Measurements from ENCODE around the gene SMPD1. TPM values are rescaled to one million over a fixed set of nuclear protein-coding genes. Genes with fewer than 3 reads are reported as not detected.

The SMPD1 gene
- total RNA-seq, 1 experiment from 2014 or later = 4.5 TPM

DNA sequence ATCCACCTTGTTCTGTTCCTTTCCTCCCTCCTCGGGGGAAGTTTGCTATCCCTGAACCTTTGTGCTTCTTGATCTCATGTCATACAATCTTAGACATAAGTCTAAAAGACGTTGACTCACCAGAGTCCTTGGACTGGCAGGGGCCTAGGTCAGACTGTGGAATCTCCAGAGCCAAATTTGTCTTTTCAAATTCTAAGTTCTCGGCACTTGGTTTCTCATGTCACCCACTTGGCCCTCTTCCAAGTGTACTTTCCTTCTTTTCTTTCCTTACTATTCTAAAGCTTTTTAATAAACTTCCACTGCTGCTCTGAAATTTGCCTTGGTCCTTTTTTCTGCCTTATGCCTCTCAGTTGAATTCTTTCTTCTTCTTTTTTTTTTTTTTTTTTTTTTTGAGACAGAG is 30.1 kb upstream of the SMPD1 start:
- Histone ChIP-seq H3K79me1 (ENCODE audit: insufficient read depth, low read depth, low read length, poor library complexity, severe bottlenecking) (no peaks in the 10 kb centered on the region), H3K27me3 (ENCODE audit: insufficient read depth, low read length) (no peaks in the 10 kb centered on the region), H2AFZ (ENCODE audit: low read length) (no peak overlapping the region), H3K56ac (ENCODE audit: insufficient read length, low read depth, low read length) (no peak overlapping the region), H4K20me1 (ENCODE audit: control insufficient read depth, insufficient read depth, insufficient read length) (no peaks in the 10 kb centered on the region), H3K4me2 (ENCODE audit: insufficient read depth, insufficient read length, low read length) (no peak overlapping the region), H4K5ac (ENCODE audit: insufficient read length, low read depth, low read length) (no peak overlapping the region), H3K9me3 (ENCODE audit: control insufficient read depth, low read depth, low read length) (no peaks in the 10 kb centered on the region), H3K14ac (ENCODE audit: insufficient read depth, low read length) (no peak overlapping the region), H2BK20ac (ENCODE audit: low read depth, low read length, poor library complexity, severe bottlenecking) (no peak overlapping the region), H3K27ac (ENCODE audit: insufficient read length, low read depth, low read length) (no peak overlapping the region), H3K23ac (ENCODE audit: insufficient read length, low read depth, low read length) (no peak overlapping the region), H2BK12ac (ENCODE audit: insufficient read length, low read depth, low read length) (no peak overlapping the region), H3T11ph (ENCODE audit: low read length) (no peak overlapping the region), H3K79me2 (ENCODE audit: insufficient read depth, low read length) (no peaks in the 10 kb centered on the region), H3K4me1 (ENCODE audit: insufficient read depth, low read length) (no peaks in the 10 kb centered on the region), H2AK5ac (ENCODE audit: insufficient read length, low read length) (no peak overlapping the region), H2BK15ac (ENCODE audit: low read depth, low read length) (no peak overlapping the region), H3K23me2 (ENCODE audit: insufficient read length, low read depth, low read length, poor library complexity, severe bottlenecking) (no peaks in the 10 kb centered on the region), H4K91ac (ENCODE audit: insufficient read length, low read depth, low read length) (no peak overlapping the region), H3K18ac (ENCODE audit: insufficient read length, low read depth, low read length) (no peak overlapping the region), H2BK120ac (ENCODE audit: low read depth, low read length, poor library complexity, severe bottlenecking) (no peak overlapping the region), H3K9ac (ENCODE audit: extremely low read depth, insufficient read length, low read length) (no peak overlapping the region), H4K8ac (replicated peaks; ENCODE audit: insufficient read length, low read depth, low read length) (no peak overlapping the region), H2BK5ac (ENCODE audit: insufficient read length, low read length) (no peak overlapping the region), H3K4ac (ENCODE audit: low read depth, low read length) (no peak overlapping the region)
- Mint-ChIP-seq H3K4me1 (peaks cover 4 to 5% of the 10 kb centered on the region in 2 experiments), H3K4me3 (no peak overlapping the region), H3K36me3 (ENCODE audit: insufficient read depth in 1 of 3, low read depth in 3 of 3) (no peaks in the 10 kb centered on the region), H3K27ac (no peak overlapping the region; a peak in 1 of 7 replicates), H3K9me3 (no peaks in the 10 kb centered on the region), H3K27me3 (ENCODE audit: low read depth) (no peaks in the 10 kb centered on the region; the same call in 1 of the 2 replicates)
- no CpG with 5 or more reads among the region's 3 CpGs for WGBS (ENCODE audit: extremely low coverage, insufficient read length, low lambda C conversion rate)
- TF ChIP-seq, protein P1, sequence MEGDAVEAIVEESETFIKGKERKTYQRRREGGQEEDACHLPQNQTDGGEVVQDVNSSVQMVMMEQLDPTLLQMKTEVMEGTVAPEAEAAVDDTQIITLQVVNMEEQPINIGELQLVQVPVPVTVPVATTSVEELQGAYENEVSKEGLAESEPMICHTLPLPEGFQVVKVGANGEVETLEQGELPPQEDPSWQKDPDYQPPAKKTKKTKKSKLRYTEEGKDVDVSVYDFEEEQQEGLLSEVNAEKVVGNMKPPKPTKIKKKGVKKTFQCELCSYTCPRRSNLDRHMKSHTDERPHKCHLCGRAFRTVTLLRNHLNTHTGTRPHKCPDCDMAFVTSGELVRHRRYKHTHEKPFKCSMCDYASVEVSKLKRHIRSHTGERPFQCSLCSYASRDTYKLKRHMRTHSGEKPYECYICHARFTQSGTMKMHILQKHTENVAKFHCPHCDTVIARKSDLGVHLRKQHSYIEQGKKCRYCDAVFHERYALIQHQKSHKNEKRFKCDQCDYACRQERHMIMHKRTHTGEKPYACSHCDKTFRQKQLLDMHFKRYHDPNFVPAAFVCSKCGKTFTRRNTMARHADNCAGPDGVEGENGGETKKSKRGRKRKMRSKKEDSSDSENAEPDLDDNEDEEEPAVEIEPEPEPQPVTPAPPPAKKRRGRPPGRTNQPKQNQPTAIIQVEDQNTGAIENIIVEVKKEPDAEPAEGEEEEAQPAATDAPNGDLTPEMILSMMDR (conservative IDR thresholded peaks at IDR 0.05) = no peak
- no peak for DNase-seq

Measured in H9 (cell line).